Activated naive CD8-positive, alpha-beta T cell treated with anti-CD3 and anti-CD28 coated beads for 36 hours (primary cell): ENCODE measurements around the gene BCOR. TPM values are rescaled to one million over a fixed set of nuclear protein-coding genes. Genes with fewer than 3 reads are reported as not detected.

Source experiments
- DNase-seq: peaks from one replicate; pipeline ENCODE4 v3.0.0; 2021
- H3K27ac Mint-ChIP-seq: one replicate; pipeline ENCODE4 v1.8.0; 2022; ENCODE audit warnings: mild to moderate bottlenecking, moderate library complexity, mixed read lengths
- H3K27me3 Mint-ChIP-seq: one replicate; pipeline ENCODE4 v1.8.0; 2022; ENCODE audit warnings: mild to moderate bottlenecking, mixed read lengths
- H3K36me3 Mint-ChIP-seq: one replicate; pipeline ENCODE4 v1.8.0; 2021; ENCODE audit warnings: mild to moderate bottlenecking, mixed read lengths
- H3K4me1 Mint-ChIP-seq: one replicate; pipeline ENCODE4 v1.8.0; 2021; ENCODE audit warnings: mixed read lengths
- H3K4me3 Mint-ChIP-seq: one replicate; pipeline ENCODE4 v1.8.0; 2022; ENCODE audit warnings: mild to moderate bottlenecking, moderate library complexity, mixed read lengths
- H3K9me3 Mint-ChIP-seq: one replicate; pipeline ENCODE4 v1.8.0; 2022; ENCODE audit warnings: mixed read lengths
- total RNA-seq, 2 experiments: library from RNA; stranded (reverse); gene quantifications; one replicate each; pipeline ENCODE4 v1.2.3, GENCODE V29; 2021

BCOR gene
- 10 to 100 TPM; 32.3 to 36.0 TPM for total RNA-seq

- H3K36me3 Mint-ChIP-seq: peaks cover 6% of the 10 kb centered on the region
- no peaks in the 10 kb centered on the region for H3K27me3 Mint-ChIP-seq
- no peaks in the 10 kb centered on the region for H3K9me3 Mint-ChIP-seq
- peaks cover 14% of the 10 kb centered on the region for H3K4me1 Mint-ChIP-seq
- H3K4me3 Mint-ChIP-seq: peak within 1 kb of the TSS; percentile 87
- H3K27ac Mint-ChIP-seq: peak within 1 kb of the TSS; percentile 87
- peak; percentile 76 for DNase-seq
These were observed at the start of gene BCOR for GRCh38 chrX:40097504-40098263. Gene BCOR, minus strand, starts transcription at chrX:40097958. Its CDS starts 20,029 bp downstream, at chrX:40077929.

DNA sequence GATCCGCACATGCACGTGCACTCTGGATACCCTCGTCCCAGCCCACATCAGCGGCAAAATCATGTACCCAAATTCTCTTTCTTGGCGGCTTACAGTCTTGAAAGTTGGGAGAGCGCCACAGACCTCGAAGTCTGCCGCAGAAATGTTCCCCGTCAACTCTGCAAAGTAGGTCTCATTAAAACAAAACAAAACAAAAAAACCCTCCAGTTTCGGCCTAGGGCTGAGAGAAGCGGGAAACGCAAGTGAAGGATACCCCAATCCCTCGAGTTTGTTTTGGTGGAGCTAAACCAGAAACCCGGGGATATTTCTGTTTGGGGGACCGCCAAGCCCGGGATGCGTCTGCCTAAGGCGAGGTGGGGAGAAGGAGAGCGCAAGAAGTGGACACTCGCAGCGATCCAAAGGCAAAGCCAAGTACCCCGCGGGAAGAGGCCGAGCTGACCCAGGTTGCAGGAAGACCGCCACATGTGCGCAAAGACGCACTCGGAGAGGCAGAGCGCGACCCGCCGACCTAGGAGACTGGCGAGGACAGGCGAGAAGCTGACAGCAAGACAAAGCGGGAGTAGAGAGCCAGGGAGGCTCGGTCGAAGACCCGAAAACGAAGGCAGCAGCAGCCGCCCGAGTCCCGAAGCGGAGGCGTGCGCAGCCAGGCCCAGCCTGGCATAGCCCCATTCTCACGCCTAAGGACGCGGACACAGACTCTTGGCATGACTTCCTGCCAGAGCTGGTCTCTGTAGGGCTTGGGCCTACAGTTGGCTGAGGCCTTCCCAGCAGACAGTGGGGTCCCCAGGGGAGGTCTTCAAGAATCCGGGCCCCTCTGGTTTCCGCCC lies 49.6 kb upstream of the BCOR start:
- Mint-ChIP-seq H3K27ac (no peak overlapping the region), H3K4me3 (peak overlapping the region; percentile 34), H3K36me3 (peaks cover 5% of the 10 kb centered on the region), H3K9me3 (no peaks in the 10 kb centered on the region), H3K4me1 (peaks cover 15% of the 10 kb centered on the region), H3K27me3 (no peaks in the 10 kb centered on the region)
- DNase-seq: no peak

GRCh38 chrX:40146262-40147125 lies 48.7 kb upstream of the BCOR start:
- Mint-ChIP-seq H3K4me1 (peaks cover 15% of the 10 kb centered on the region), H3K9me3 (no peaks in the 10 kb centered on the region), H3K36me3 (peaks cover 5% of the 10 kb centered on the region), H3K4me3 (peak overlapping the region; percentile 52), H3K27me3 (no peaks in the 10 kb centered on the region), H3K27ac (no peak overlapping the region)
- no peak for DNase-seq

DNA sequence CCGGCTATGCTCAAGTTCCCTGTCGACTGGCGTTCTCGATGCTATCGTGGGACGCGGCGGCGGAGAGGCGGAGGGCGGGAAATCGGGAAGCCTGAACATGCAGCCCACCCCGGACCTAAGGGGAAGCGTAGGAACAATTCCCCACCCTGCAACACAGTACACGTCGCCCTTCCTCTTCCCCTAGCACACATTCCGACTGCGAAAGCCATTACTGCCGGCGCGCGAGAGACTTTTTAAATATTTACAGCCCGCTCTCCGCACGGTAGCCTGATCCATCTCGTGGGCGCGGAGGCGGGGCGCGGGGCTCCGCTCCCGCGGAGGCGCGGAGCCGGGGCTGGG lies 48.1 kb upstream of the BCOR start:
- Mint-ChIP-seq H3K27me3 (no peaks in the 10 kb centered on the region), H3K4me1 (peaks cover 15% of the 10 kb centered on the region), H3K4me3 (peak overlapping the region; percentile 58), H3K36me3 (peaks cover 5% of the 10 kb centered on the region), H3K9me3 (no peaks in the 10 kb centered on the region), H3K27ac (no peak overlapping the region)
- no peak for DNase-seq

DNA sequence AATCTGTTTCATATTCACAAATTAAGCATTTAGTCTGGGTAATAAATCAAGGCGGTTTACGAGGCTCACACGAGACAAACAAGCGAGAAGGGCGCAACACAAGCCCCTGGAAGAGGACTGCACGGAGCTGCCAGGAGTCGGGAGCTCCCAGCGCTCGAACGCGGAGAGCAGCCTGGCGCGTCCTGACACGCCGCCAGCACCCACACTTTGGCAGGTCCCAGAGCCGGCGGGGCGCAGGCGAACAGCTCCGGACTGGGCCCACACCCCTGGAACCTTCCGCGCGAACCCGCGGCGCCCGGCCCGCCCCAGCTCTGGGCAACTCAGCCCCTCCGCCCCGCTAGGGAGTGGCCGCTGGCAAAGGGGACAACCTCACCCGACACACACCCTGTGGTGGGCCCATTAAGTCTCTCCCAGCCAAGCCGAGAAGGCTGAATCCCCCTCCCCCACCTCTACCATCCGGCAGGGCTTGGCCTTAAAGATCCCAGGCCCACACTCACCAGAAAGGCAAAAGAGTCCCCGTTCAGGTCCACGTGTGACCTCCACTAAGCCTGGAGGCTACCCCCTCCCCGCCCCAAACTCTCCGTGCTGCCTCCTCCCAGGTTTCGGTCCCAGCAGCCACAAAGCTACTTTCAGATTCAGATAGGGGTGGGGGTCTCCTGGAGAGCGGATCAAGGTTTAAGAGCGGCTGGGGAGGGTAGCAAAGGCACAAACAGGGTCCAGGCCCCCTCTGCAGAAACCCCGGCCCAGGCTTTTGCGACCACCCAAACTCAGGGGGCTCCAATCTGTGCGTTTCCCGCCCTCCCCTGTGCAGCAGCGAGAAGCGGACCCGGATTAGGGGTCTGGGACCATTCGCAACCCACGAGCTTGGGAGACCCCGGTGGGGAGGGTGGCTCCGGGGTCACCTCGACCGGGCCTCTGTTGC lies 47.5 kb upstream of the BCOR start:
- Mint-ChIP-seq H3K27me3 (no peaks in the 10 kb centered on the region), H3K9me3 (no peaks in the 10 kb centered on the region), H3K4me3 (peak overlapping the region; percentile 58), H3K36me3 (peaks cover 5% of the 10 kb centered on the region), H3K4me1 (peaks cover 14% of the 10 kb centered on the region), H3K27ac (no peak overlapping the region)
- DNase-seq: no peak

DNA sequence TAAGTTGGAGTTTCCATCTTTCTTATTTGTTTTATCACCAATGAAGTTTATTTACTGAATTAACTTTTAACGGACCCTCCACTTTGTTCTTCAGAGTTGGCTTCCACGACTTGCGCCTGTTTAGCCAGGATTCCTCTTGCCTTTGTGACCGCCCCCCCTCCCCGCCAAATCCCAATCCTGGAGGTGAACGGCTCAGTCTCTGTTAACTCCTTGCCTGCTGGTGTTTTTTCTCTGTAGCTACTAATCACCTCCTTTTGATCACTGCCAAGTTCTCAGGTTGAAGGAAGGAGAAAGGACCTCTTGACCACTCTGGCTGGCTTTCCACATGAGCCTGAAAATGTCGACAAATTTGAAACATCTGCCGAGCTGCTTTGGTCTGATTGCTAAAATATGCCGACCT lies 46.8 kb upstream of the BCOR start:
- DNase-seq: no peak

DNA sequence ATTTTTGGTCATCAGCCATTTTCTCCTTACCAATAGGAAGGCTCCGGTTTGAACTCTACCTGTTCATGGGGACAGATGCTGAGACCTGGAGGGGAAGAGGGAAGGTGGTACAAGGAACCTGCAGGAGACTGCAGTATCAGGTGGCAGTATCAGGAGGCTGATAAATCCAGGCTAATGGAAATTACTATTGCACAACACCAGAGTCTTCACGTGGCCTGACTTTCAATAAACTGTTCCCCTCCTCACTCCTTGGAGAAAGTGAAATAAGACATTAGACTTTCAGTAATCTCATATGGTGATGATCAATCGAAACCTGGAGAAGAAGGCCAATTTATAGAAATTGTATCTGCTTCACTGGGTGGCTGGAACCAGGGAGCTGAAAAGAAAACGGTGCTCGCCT lies 46.2 kb upstream of the BCOR start:
- H3K27me3 Mint-ChIP-seq: no peaks in the 10 kb centered on the region
- peaks cover 5% of the 10 kb centered on the region for H3K36me3 Mint-ChIP-seq
- H3K4me1 Mint-ChIP-seq: peaks cover 11% of the 10 kb centered on the region
- no peak overlapping the region for H3K4me3 Mint-ChIP-seq
- H3K27ac Mint-ChIP-seq: no peak overlapping the region
- no peaks in the 10 kb centered on the region for H3K9me3 Mint-ChIP-seq
- no peak for DNase-seq

More for the DNA sequence above, 46.8 kb upstream of the BCOR start:
- Mint-ChIP-seq H3K9me3 (no peaks in the 10 kb centered on the region), H3K4me3 (no peak overlapping the region), H3K27ac (no peak overlapping the region), H3K4me1 (peaks cover 12% of the 10 kb centered on the region), H3K36me3 (peaks cover 5% of the 10 kb centered on the region), H3K27me3 (no peaks in the 10 kb centered on the region)

- Mint-ChIP-seq H3K9me3 (no peaks in the 10 kb centered on the region), H3K27me3 (no peaks in the 10 kb centered on the region), H3K27ac (no peak overlapping the region), H3K36me3 (peaks cover 2% of the 10 kb centered on the region), H3K4me3 (no peak overlapping the region), H3K4me1 (peaks cover 4% of the 10 kb centered on the region)
- no peak for DNase-seq
These were observed 45.2 kb upstream of the BCOR start for GRCh38 chrX:40143001-40143400.

GRCh38 chrX:40142417-40142816 lies 44.7 kb upstream of the BCOR start:
- Mint-ChIP-seq H3K9me3 (no peaks in the 10 kb centered on the region), H3K4me1 (peaks cover 4% of the 10 kb centered on the region), H3K36me3 (peaks cover 2% of the 10 kb centered on the region), H3K27me3 (no peaks in the 10 kb centered on the region), H3K27ac (no peak overlapping the region), H3K4me3 (no peak overlapping the region)
- DNase-seq: no peak

DNA sequence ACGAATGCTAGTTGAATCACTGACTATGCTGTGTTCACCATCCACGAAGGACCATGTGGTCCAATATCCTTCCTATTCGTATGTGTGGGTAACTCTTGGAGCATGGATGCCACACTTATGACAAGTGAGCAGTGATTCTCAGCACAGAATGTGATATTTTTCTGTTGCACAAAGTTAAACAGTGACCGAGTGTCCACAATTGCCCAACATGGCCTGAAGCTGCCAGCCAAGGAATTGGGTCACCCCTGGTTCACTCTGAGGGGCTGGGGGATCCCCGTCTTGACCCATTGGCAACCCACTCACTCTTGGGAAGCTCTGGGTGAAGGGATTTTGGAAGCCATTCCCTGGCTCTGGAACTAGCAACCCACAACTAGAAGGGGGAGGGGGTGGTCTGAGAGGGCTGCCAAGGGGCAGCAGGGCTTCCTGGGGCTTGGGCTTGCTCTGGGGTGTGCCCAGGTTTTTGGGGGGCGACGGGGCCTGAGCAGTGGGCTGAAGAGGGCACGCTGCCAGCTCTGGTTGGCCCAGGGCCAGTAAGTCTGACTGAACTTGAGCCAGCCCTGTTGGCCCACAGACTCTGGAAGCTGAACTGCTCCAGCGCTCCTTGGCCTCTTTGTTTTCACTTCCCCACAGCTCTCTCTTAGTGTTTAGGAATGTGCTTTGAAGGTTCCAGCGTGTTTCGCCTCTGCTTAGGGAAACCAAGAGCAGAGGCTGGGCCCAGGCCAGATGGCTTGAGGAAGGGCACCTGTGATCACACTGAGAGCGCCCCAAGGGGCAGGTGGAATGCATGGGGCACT lies 43.1 kb upstream of the BCOR start:
- Mint-ChIP-seq H3K9me3 (no peaks in the 10 kb centered on the region), H3K27me3 (no peaks in the 10 kb centered on the region), H3K27ac (no peak overlapping the region), H3K4me3 (no peak overlapping the region), H3K4me1 (no peaks in the 10 kb centered on the region), H3K36me3 (peaks cover 2% of the 10 kb centered on the region)
- DNase-seq: no peak

DNA sequence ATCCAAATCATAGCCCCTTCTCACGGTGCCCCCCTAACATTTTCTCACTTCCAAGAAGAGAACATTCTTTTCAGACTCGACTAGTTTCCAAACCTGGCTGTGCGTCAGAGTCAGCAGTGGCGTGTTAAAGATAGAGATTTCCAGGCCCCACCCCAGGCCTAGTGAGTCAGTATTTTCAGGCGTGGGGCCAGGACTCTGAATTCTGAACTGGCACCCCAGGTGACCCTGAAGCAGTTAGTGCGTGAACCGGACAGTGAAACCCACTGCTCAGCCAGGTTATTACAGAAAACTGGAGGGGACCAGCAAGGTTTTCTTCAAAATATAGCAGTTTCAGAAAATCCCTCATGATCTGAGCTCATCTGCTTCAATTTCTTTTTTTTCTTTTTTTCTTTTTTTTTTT lies 35.0 kb upstream of the BCOR start:
- no peak overlapping the region for H3K4me3 Mint-ChIP-seq
- no peaks in the 10 kb centered on the region for H3K36me3 Mint-ChIP-seq
- no peaks in the 10 kb centered on the region for H3K27me3 Mint-ChIP-seq
- no peaks in the 10 kb centered on the region for H3K9me3 Mint-ChIP-seq
- no peaks in the 10 kb centered on the region for H3K4me1 Mint-ChIP-seq
- H3K27ac Mint-ChIP-seq: no peak overlapping the region
- DNase-seq: no peak

DNA sequence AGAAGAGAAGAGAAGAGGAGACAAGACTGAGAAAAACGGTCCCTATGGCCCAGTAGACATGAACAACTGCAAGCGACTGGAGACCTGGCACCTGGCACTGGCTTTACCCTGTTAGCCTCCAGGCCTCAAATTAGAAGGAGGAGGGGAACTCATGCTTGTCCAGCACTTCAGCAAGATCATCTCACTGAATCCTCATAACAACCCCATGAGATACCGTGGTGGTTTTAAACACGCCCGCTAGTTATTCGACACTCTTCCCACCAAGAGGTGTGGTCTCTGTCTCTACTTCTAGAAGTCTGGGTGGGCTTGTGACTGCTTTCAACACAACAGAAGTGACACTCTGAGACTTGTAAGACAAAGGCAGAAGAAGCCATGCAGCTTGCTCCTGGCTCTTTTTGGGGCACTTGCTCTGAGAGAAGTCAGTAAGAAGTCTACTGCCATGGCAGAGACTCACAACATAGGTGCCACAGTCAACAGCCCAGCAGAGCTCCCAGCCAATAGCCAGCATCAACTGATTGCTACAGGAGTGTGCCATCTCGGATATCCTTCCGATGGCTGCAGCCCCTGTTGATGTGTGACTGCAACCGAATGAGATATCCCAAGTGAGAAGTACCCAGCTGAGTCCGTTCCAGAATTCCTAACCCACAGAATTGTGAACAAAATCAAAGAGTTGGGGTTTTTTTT lies 34.0 kb upstream of the BCOR start:
- Mint-ChIP-seq H3K27me3 (no peaks in the 10 kb centered on the region), H3K27ac (no peak overlapping the region), H3K4me1 (peaks cover 4% of the 10 kb centered on the region), H3K4me3 (no peak overlapping the region), H3K9me3 (no peaks in the 10 kb centered on the region), H3K36me3 (peaks cover 3% of the 10 kb centered on the region)
- no peak for DNase-seq

- H3K27ac Mint-ChIP-seq: no peak overlapping the region
- peaks cover 4% of the 10 kb centered on the region for H3K4me1 Mint-ChIP-seq
- no peak overlapping the region for H3K4me3 Mint-ChIP-seq
- no peak for DNase-seq
- no peaks in the 10 kb centered on the region for H3K27me3 Mint-ChIP-seq
- no peaks in the 10 kb centered on the region for H3K9me3 Mint-ChIP-seq
- peaks cover 3% of the 10 kb centered on the region for H3K36me3 Mint-ChIP-seq
These were observed 32.4 kb upstream of the BCOR start for GRCh38 chrX:40130207-40130606.
